Uterus (tissue), 2 donors: Measurements from ENCODE around the gene C21orf91.

ENCODE experiments used
- POLR2A ChIP-seq, 2 donors: fragments of 450-650 bp; IDR thresholded peaks; one replicate each; pipeline ENCODE4 v1.6.1; 2016; ENCODE audit warnings: antibody characterized with exemption in 2 of 2, mild to moderate bottlenecking in 1 of 2, moderate library complexity in 1 of 2
- TF ChIP-seq, protein P1 (sequence below), 4 experiments: fragments of 200-600 bp in 2 of 4; fragments of 450-650 bp in 2 of 4; sonication (generic) in 2 of 4; IDR thresholded peaks; one replicate each; pipeline ENCODE4 v1.5.1; 2016 to 2019; ENCODE audit warnings: antibody characterized with exemption in 4 of 4, mild to moderate bottlenecking in 2 of 4, moderate library complexity in 1 of 4

DNA sequence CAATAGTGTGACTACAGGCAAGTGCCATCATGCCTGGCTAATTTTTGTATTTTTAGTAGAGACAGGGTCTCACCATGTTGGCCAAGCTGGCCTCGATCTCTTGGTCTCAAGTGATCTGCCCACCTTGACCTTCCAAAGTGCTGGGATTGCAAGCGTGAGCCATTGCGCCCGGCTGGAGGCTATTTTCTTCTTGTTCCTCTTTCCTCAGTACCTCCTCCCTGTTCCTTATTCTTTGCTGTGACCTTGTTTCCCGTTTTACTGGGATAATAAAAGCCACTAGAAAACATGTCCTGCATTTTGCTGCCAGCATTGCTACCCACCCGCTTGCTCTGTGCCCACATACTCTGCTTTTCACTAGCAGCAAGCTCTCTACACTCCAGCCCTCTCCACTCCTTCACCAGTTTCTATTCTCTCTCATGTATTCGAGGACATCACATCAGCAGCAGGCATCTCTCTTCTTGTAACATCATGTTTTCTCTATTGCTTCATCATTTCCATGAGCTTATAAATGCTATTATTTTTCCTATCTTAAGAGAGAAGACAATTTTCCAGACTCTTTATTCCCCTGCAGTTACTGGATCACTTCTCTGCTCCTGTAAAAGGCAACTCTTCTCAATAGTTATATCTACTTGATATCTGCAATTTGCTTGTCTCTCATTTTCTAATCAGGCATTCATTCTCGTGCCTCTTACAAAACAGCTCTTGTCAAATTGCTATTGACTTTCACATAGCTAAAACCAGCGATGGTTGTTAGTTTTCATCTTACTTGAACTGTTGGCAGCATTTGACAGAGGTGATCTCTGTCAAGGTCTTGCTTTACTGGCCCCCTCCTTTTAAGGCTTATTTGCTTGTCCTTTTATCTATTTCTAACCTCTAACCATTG, 34.5 kb upstream of the C21orf91 start:
- TF ChIP-seq, protein P1, sequence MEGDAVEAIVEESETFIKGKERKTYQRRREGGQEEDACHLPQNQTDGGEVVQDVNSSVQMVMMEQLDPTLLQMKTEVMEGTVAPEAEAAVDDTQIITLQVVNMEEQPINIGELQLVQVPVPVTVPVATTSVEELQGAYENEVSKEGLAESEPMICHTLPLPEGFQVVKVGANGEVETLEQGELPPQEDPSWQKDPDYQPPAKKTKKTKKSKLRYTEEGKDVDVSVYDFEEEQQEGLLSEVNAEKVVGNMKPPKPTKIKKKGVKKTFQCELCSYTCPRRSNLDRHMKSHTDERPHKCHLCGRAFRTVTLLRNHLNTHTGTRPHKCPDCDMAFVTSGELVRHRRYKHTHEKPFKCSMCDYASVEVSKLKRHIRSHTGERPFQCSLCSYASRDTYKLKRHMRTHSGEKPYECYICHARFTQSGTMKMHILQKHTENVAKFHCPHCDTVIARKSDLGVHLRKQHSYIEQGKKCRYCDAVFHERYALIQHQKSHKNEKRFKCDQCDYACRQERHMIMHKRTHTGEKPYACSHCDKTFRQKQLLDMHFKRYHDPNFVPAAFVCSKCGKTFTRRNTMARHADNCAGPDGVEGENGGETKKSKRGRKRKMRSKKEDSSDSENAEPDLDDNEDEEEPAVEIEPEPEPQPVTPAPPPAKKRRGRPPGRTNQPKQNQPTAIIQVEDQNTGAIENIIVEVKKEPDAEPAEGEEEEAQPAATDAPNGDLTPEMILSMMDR (IDR thresholded peaks at IDR 0.05) = no peak
- no peak for TF ChIP-seq POLR2A (IDR thresholded peaks at IDR 0.05)
